GM19035 (cell line): ENCODE measurements around the gene PC.

ENCODE experiments used
- ATAC-seq: cut with Tn5 transposase; IDR thresholded peaks from one replicate; pipeline ENCODE4 v1.9.1; 2021; ENCODE audit not compliant: unreplicated experiment

The PC gene

GRCh38 chr11:66856496-66857233, 101.5 kb downstream of the PC start, which contains the start of gene LRFN4:
Gene LRFN4 (plus strand): TSS chr11:66857064. CDS start chr11:66857745, 681 bp downstream.
- peak; percentile 35 for ATAC-seq

DNA sequence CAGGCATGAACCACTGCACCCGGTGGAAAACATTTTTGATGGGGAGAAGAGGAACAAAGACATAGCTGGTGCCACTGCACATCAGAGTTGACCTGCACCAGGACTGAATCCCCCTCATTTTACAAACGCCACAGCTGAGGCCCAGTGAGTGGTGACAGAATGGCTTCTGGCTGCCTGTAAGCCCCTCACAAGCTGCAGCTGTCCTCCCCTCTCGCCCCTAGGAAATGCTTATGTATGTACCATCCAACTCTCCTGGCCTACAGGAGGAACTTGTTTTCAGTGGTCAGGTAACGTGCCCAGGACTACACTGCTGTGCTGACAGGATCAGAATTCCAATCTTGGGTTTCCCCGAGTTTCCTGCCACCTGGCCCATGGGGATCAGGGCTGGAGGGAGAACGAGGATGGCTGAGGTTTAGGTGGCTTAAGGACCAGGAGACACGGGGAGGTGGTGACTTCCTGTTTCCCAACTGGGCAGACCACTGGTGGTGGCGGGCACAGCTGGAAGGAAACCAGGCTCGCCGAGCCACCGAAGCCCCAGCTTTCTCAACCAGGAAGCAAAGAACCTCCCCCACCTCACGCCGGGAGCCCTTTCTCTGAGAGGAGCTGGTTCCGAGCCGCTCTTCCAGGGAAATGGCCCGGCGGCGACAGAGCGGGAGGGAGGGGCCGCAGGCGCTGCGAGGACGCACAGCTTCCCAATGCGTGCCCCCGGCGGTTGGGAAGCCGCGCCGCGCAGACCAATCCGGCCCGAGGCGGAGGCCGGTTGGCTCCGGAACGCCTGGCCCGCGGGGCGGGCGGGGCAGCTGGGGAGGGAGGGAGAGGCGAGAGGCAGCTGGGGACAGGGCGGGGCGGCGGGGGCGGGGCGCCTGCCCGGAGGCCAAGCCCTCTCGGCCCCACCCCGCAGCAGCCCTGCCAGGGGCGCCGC, 102.3 kb downstream of the PC start:
- peak; percentile 63 for ATAC-seq

GRCh38 chr11:66854729-66855211, 103.4 kb downstream of the PC start:
- ATAC-seq, result no peak

GRCh38 chr11:66854231-66854661, 103.9 kb downstream of the PC start:
- ATAC-seq, result no peak

GRCh38 chr11:66853242-66854229, 104.6 kb downstream of the PC start:
- ATAC-seq, result no peak

DNA sequence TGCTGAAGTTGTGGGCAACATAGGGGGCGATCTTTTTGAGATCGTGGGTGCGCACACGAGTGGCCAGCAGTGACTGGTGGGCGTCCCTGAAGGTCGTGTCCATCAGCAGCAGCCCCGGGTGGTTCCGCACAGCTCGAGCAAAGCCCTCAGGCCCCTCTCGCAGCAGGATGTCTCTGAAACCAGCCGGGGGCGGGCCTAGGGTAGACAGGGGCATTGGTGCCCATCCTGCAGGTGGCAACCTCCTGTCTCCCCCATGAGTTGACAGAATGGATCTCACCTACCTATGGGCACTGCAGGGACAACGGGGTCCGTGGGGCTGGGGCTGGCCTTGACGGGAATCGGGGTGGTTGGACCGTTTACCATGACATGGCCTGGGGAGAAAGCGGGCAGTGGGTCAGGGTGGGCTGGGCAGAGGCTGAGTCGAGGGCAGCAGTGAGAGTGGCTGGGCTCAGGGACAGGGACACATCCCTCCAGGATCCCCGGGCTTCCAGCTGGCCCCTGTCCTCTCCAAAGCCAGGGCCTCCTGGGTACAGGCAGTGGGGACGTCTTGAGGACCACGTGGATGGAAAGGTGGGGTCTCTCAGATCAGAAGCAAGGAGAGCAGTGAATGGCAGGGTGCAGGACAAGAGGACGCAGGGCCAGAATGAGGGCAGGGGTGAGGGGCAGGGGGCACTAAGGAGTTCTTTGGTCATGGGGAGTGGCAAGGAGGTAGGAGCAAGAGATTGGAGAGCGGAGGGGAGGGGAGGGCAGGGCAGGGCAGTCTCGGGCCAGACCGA, 105.5 kb downstream of the PC start:
- ATAC-seq, result no peak

- ATAC-seq, result no peak
Measured at GRCh38 chr11:66851698-66852465, 106.3 kb downstream of the PC start.

DNA sequence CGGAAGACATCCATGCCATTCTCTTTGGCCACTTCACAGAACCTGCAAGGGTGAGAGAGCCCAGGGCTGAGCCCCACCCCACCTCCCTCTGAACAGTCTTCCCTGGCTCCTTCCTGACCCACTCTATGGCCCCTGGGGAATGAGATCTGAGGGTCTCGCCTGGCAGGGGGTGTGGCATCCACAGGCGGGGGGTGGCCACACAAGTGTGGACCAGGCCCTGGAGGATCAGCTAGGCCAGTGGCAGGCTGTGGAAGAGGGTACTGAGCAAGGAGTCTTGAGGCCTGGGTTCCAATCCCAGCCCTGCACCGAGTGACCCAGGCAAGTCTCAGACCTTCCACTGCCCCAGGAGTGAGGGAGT, 107.0 kb downstream of the PC start:
- no peak for ATAC-seq

GRCh38 chr11:66850588-66851238, 107.5 kb downstream of the PC start:
- no peak for ATAC-seq

DNA sequence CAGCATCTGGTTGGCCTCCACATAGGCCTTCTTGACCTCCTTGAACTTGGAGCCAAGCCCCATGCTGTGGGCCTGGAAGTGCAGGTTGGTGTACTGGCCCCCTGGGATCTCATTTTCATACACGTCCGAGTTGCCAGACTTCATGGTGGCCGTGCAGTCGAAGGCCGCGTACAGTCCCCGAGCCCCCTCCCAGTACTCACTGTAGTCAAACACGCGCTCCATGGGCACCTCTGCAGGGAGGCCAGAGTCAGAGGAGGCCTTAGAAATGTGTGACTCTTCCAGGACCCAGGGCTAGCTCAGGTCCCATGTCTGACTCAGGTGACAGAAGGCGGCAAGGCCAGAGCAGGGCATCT, 108.0 kb downstream of the PC start:
- ATAC-seq, result no peak

DNA sequence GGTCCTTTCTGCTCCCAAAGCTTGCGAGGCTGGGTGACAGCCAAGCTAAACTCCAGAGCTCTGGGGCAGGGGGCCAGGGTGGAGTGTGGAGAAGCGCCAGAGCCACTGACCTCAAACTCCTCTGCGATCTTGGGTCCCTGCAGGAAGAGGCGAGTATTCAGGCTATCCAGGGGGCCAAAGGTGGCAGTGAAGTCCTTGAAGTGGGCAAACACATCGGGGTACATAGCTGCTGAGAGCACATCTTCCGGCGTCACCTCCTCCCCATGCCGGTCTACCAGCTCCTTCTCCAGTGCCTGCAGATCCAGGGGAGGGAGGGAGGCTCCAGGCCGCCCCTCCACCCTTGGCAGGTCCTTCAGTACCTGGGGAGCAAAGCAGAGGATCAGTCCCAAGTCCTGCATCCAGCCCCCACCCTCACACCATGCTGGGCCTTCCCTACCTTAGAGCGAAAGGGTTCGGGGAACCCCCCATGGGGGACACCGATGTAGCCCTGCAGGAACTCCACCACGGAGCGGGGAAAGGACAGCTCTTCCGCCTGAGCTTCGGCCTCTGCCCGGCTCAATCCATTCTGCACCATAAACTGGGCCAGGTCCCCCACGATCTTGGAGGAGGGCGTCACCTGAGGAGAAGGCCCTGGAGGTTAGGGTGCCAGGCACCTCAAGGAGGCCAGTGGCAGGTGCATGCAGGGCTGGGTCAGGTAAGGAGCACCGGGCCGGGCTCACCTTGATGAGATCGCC, 108.5 kb downstream of the PC start:
- ATAC-seq, result no peak

DNA sequence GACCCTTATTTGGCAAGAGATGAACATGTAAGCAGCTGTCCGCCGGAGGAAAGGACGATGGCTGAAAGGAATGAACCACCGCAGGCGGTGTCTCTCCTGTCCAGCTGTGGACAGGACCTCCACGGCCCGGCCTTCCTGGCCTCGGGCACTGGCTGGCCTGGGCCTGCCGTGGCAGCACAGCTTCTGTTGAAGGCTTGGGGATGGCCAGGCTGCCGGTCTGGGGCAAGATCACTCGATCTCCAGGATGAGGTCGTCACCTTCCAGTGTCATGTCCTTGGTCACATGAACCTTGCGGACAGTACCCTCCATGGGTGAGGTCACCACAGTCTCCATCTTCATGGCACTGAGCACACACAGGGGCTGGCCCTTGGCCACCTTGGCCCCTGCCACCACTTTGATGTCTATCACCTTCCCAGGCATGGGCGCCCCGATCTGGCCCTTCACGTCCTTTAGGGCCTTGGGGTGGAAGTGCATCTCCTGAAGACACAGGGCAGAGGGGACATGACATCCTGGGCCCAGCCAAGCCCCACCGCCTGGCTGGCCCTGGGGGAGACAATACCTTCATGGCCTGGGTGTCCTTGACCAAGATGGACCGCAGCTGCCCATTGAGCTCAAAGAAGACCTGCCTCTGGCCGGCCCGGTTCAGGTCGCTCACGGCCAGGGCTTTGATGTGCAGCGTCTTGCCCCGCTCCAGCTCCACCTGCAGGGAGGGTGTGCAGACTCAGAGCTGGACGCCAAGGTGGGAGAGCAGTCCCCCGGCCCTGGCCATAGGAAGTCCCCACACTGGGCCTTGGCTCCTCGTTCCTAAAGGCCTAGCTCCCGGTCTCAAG, 109.3 kb downstream of the PC start:
- ATAC-seq, result no peak

GRCh38 chr11:66847461-66848232, 110.5 kb downstream of the PC start:
- ATAC-seq, result no peak

GRCh38 chr11:66846671-66847091, 111.5 kb downstream of the PC start:
- ATAC-seq, result no peak

DNA sequence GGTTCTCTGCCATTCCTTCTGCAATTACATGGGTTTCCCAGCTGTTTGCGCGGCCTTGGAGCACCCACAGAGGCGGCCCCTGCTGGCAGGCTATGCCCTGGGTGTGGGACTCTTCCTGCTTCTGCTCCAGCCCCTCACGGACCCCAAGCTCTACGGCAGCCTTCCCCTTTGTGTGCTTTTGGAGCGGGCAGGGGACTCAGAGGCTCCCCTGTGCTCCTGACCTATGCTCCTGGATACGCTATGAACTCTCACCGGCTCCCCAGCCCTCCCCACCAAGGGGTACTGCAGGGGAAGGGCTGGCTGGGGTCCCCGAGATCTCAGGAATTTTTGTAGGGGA, 112.3 kb downstream of the PC start:
- ATAC-seq, result no peak

- ATAC-seq, result no peak
Measured at GRCh38 chr11:66845143-66845875, 112.9 kb downstream of the PC start.
